Body of pancreas (tissue), 4 donors: Measurements from ENCODE around the gene MAP3K5.

Experiments used
- POLR2A ChIP-seq, 3 donors: fragments of 450-650 bp; IDR thresholded peaks; one replicate each; pipeline ENCODE4 v1.6.1; 2016; ENCODE audit warnings: antibody characterized with exemption in 3 of 3, mild to moderate bottlenecking in 2 of 3
- TF ChIP-seq, protein P1 (sequence below), 7 experiments: fragments of 450-650 bp in 4 of 7; fragments of 200-600 bp in 3 of 7; sonication (generic) in 3 of 7; IDR thresholded peaks; one replicate each; pipeline ENCODE4 v1.5.1; 2016 to 2019; ENCODE audit warnings: antibody characterized with exemption in 7 of 7

DNA sequence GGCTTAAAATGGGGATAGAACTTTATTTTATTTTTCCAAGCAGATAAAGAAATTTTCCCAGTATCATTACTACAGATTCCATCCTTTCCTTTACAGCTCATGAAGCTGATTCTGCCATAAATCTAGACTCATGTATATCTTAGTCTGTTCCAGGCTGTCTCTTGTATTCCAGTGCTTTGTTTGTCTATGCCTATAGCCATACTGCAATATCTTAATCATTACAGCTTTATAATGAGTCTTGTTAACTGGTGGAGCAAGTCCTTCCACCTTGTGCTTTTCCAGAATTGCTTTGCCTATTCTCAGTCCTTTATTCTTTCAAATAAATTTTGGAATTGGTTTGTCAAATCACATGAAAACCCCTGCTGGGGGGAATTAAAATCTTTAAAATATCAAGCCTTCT is 99.2 kb downstream of the MAP3K5 start:
- TF ChIP-seq, protein P1, sequence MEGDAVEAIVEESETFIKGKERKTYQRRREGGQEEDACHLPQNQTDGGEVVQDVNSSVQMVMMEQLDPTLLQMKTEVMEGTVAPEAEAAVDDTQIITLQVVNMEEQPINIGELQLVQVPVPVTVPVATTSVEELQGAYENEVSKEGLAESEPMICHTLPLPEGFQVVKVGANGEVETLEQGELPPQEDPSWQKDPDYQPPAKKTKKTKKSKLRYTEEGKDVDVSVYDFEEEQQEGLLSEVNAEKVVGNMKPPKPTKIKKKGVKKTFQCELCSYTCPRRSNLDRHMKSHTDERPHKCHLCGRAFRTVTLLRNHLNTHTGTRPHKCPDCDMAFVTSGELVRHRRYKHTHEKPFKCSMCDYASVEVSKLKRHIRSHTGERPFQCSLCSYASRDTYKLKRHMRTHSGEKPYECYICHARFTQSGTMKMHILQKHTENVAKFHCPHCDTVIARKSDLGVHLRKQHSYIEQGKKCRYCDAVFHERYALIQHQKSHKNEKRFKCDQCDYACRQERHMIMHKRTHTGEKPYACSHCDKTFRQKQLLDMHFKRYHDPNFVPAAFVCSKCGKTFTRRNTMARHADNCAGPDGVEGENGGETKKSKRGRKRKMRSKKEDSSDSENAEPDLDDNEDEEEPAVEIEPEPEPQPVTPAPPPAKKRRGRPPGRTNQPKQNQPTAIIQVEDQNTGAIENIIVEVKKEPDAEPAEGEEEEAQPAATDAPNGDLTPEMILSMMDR (IDR thresholded peaks at IDR 0.05), result no peak
- no peak for TF ChIP-seq POLR2A (IDR thresholded peaks at IDR 0.05)
